Activated CD8-positive, alpha-beta memory T cell treated with anti-CD3 and anti-CD28 coated beads, Interleukin-2, amount 50 U/mL, for 1 hour (primary cell): ENCODE data around the gene KRIT1.
A peak's percentile ranks its signal among the peaks of the same experiment; 100 is the strongest.
"Not testable (repeated sequence)": the region's sequence is repeated elsewhere in the genome, so short reads cannot be mapped to it uniquely, and the experiment has no call there.

Source experiments
- DNase-seq: peaks from one replicate; pipeline ENCODE4 v3.0.0-alpha.2; 2020; ENCODE audit errors: extremely low read depth

The KRIT1 gene

GRCh38 chr7:92245487-92246359 is at the start of gene KRIT1, which contains the start of gene ANKIB1:
Gene KRIT1 (minus strand): TSS chr7:92245914. CDS start chr7:92242135, 3,779 bp downstream.
Gene ANKIB1 (plus strand): TSS chr7:92245974. CDS start chr7:92294979, 49,005 bp downstream.
- DNase-seq, result peak; percentile 77

GRCh38 chr7:92295391-92295790 is 49.7 kb upstream of the KRIT1 start:
- DNase-seq, result no peak

GRCh38 chr7:92293896-92294590 is 48.3 kb upstream of the KRIT1 start:
- no peak for DNase-seq

GRCh38 chr7:92292981-92293380 is 47.3 kb upstream of the KRIT1 start:
- DNase-seq, result no peak

- no peak for DNase-seq
Observed at GRCh38 chr7:92289321-92289720, 43.6 kb upstream of the KRIT1 start.

GRCh38 chr7:92282930-92283329 is 37.2 kb upstream of the KRIT1 start:
- no peak for DNase-seq

GRCh38 chr7:92282221-92282814 is 36.6 kb upstream of the KRIT1 start:
- no peak for DNase-seq

- no peak for DNase-seq
Observed at GRCh38 chr7:92281031-92281430, 35.3 kb upstream of the KRIT1 start.

GRCh38 chr7:92279396-92280031 is 33.8 kb upstream of the KRIT1 start:
- no peak for DNase-seq

- DNase-seq, result no peak
Observed at GRCh38 chr7:92276460-92276864, 30.7 kb upstream of the KRIT1 start.

GRCh38 chr7:92275327-92275726 is 29.6 kb upstream of the KRIT1 start:
- DNase-seq, result no peak

- no peak for DNase-seq
Observed at GRCh38 chr7:92268921-92269320, 23.2 kb upstream of the KRIT1 start.

- no peak for DNase-seq
Observed at GRCh38 chr7:92266415-92267241, 20.9 kb upstream of the KRIT1 start.

GRCh38 chr7:92260248-92260781 is 14.6 kb upstream of the KRIT1 start:
- no peak for DNase-seq

GRCh38 chr7:92259610-92260247 is 14.0 kb upstream of the KRIT1 start:
- no peak for DNase-seq

GRCh38 chr7:92259062-92259461 is 13.3 kb upstream of the KRIT1 start:
- DNase-seq, result no peak

GRCh38 chr7:92255308-92255707 is 9.6 kb upstream of the KRIT1 start:
- DNase-seq, result no peak

- not testable (repeated sequence) for DNase-seq
Observed at GRCh38 chr7:92254800-92255199, 9.1 kb upstream of the KRIT1 start.

GRCh38 chr7:92253251-92253650 is 7.5 kb upstream of the KRIT1 start:
- DNase-seq, result no peak

- no peak for DNase-seq
Observed at GRCh38 chr7:92251181-92251580, 5.5 kb upstream of the KRIT1 start.
